ENCODE data around the gene PACRG. TPM values are rescaled to one million over a fixed set of nuclear protein-coding genes. Genes with fewer than 3 reads are reported as not detected.

PACRG gene
- total RNA-seq, 2 experiments from 2014 or later, result 0.66 to 0.81 TPM

- intact Hi-C loops (cut with DNase I, micrococcal nuclease), result no loop called here
- Histone ChIP-seq H3K27me3 (ENCODE audit: control insufficient read depth in 1 of 2, insufficient read depth in 2 of 2, low read length in 2 of 2) (no peaks in the 10 kb centered on the region), H3K36me3 (ENCODE audit: insufficient read depth, low read length) (no peaks in the 10 kb centered on the region), H3K9me3 (ENCODE audit: control insufficient read depth in 1 of 2, insufficient read depth in 1 of 2, low read length in 2 of 2) (no peaks in the 10 kb centered on the region), H3K27ac (ENCODE audit: low read depth in 1 of 2, low read length in 2 of 2) (no peak overlapping the region), H3K4me1 (ENCODE audit: insufficient read depth, low read length) (no peaks in the 10 kb centered on the region), H3K4me3 (ENCODE audit: low read length) (no peak overlapping the region)
- DNase-seq, result no peak
- no peak for ATAC-seq (ENCODE audit: poor library complexity)
- Mint-ChIP-seq H3K27ac (no peak overlapping the region), H3K9me3 (peaks cover 4% of the 10 kb centered on the region), H3K36me3 (ENCODE audit: low read depth) (no peaks in the 10 kb centered on the region), H3K4me1 (ENCODE audit: low read depth) (no peaks in the 10 kb centered on the region), H3K27me3 (no peaks in the 10 kb centered on the region), H3K4me3 (no peak overlapping the region)
- POLR2A ChIA-PET, result interaction anchor here (0.5 kb wide), 1 partner anchor 406 kb away, joined by 3 read pairs; no protein-coding TSS in a partner anchor
- CTCF ChIA-PET, result interaction anchor here (1.7 kb wide), 1 partner anchor 15 kb away, joined by 3 read pairs; no protein-coding TSS in a partner anchor
- no peak for TF ChIP-seq CTCF (IDR thresholded peaks at IDR 0.05)
Observed at GRCh38 chr6:162921510-162922040, 193.8 kb downstream of the PACRG start.

GRCh38 chr6:162922563-162923166, 194.9 kb downstream of the PACRG start:
- no peak overlapping the region for H3K4me3 Mint-ChIP-seq
- Histone ChIP-seq H3K27ac (ENCODE audit: low read depth in 1 of 2, low read length in 2 of 2) (no peak overlapping the region), H3K4me3 (ENCODE audit: low read length) (no peak overlapping the region), H3K9me3 (ENCODE audit: control insufficient read depth in 1 of 2, insufficient read depth in 1 of 2, low read length in 2 of 2) (peaks cover 0 to 4% of the 10 kb centered on the region in 2 experiments), H3K27me3 (ENCODE audit: control insufficient read depth in 1 of 2, insufficient read depth in 2 of 2, low read length in 2 of 2) (no peaks in the 10 kb centered on the region), H3K36me3 (ENCODE audit: insufficient read depth, low read length) (no peaks in the 10 kb centered on the region), H3K4me1 (ENCODE audit: insufficient read depth, low read length) (no peaks in the 10 kb centered on the region)
- H3K27ac Mint-ChIP-seq, result no peak overlapping the region
- ATAC-seq (ENCODE audit: poor library complexity) (no peak), DNase-seq (no peak)
- intact Hi-C loops (cut with DNase I, micrococcal nuclease), result no loop called here
- H3K9me3 Mint-ChIP-seq, result peaks cover 7% of the 10 kb centered on the region
- ChIA-PET CTCF (interaction anchor here (1.7 kb wide), 1 partner anchor 16 kb away, joined by 3 read pairs; no protein-coding TSS in a partner anchor), POLR2A (no interaction called here)
- H3K36me3 Mint-ChIP-seq (ENCODE audit: low read depth), result no peaks in the 10 kb centered on the region
- H3K27me3 Mint-ChIP-seq, result no peaks in the 10 kb centered on the region
- TF ChIP-seq CTCF (IDR thresholded peaks at IDR 0.05), result no peak
- no peaks in the 10 kb centered on the region for H3K4me1 Mint-ChIP-seq (ENCODE audit: low read depth)

- Histone ChIP-seq H3K9me3 (ENCODE audit: control insufficient read depth in 1 of 2, insufficient read depth in 1 of 2, low read length in 2 of 2) (peaks cover 6 to 14% of the 10 kb centered on the region in 2 experiments), H3K36me3 (ENCODE audit: insufficient read depth, low read length) (no peaks in the 10 kb centered on the region), H3K4me3 (ENCODE audit: low read length) (no peak overlapping the region), H3K4me1 (ENCODE audit: insufficient read depth, low read length) (no peaks in the 10 kb centered on the region), H3K27me3 (ENCODE audit: control insufficient read depth in 1 of 2, insufficient read depth in 2 of 2, low read length in 2 of 2) (no peaks in the 10 kb centered on the region), H3K27ac (ENCODE audit: low read depth in 1 of 2, low read length in 2 of 2) (no peak overlapping the region)
- DNase-seq, result no peak
- no peak overlapping the region for H3K27ac Mint-ChIP-seq
- no peaks in the 10 kb centered on the region for H3K27me3 Mint-ChIP-seq
- peaks cover 13% of the 10 kb centered on the region for H3K9me3 Mint-ChIP-seq
- ATAC-seq (ENCODE audit: poor library complexity), result no peak
- CTCF ChIA-PET, result no interaction called here
- intact Hi-C loops (cut with DNase I, micrococcal nuclease), result no loop called here
- peaks cover 8% of the 10 kb centered on the region for H3K36me3 Mint-ChIP-seq (ENCODE audit: low read depth)
- H3K4me1 Mint-ChIP-seq (ENCODE audit: low read depth), result no peaks in the 10 kb centered on the region
- POLR2A ChIA-PET, result no interaction called here
- no peak for TF ChIP-seq CTCF (IDR thresholded peaks at IDR 0.05)
- H3K4me3 Mint-ChIP-seq, result no peak overlapping the region
Observed at GRCh38 chr6:162934844-162935243, 207.1 kb downstream of the PACRG start.
